IMR-90 (cell line): ENCODE data around the gene SH3BP5. TPM values are rescaled to one million over a fixed set of nuclear protein-coding genes. Genes with fewer than 3 reads are reported as not detected.

Experiments used
- ATAC-seq: fragments of 200-7000 bp; cut with Tn5 transposase; 2 replicates; pipeline ENCODE4 v1.9.1; 2020; ENCODE audit warnings: low read depth, mild to moderate bottlenecking, moderate library complexity
- BruUV-seq: library from RNA; stranded (reverse); fragments of 400-500 nt; replicated peaks from 2 replicates; lab custom pipeline; 2021; lab: Mats Ljungman, UMichigan
- CTCF ChIA-PET: fragments of 300-600 bp; formaldehyde crosslinking; extraction: SDS; loops from one replicate; lab custom pipeline; 2021; ENCODE audit warnings: antibody characterized with exemption; lab: Yijun Ruan, JAX
- POLR2A ChIA-PET: fragments of 300-600 bp; sonication (Branson Sonifier 250); formaldehyde crosslinking; loops from one replicate; lab custom pipeline; 2022; ENCODE audit warnings: antibody characterized with exemption; ENCODE audit not compliant: unreplicated experiment; lab: Charles Lee
- DNase-seq: peaks from one replicate; pipeline ENCODE4 v3.0.0; 2013
- H2AFZ ChIP-seq: replicated peaks from 2 replicates; pipeline ENCODE3; 2013; ENCODE audit warnings: low read length, mild to moderate bottlenecking; ENCODE audit not compliant: poor library complexity
- H2AK5ac ChIP-seq: 2 replicates; pipeline ENCODE4 v1.6.1; 2013; ENCODE audit warnings: low read depth, low read length, inconsistent platforms
- H2AK9ac ChIP-seq: replicated peaks from 2 replicates; pipeline ENCODE3; 2013; ENCODE audit warnings: mild to moderate bottlenecking, low read depth, low read length, moderate library complexity; ENCODE audit not compliant: poor library complexity
- H2BK120ac ChIP-seq: 2 replicates; pipeline ENCODE4 v1.6.1; 2013; ENCODE audit warnings: low read depth, low read length, inconsistent platforms
- H2BK15ac ChIP-seq: 3 replicates; pipeline ENCODE4 v1.6.1; 2013; ENCODE audit warnings: low read depth, low read length, inconsistent platforms
- H2BK20ac ChIP-seq: 2 replicates; pipeline ENCODE4 v1.6.1; 2013; ENCODE audit warnings: low read depth, mild to moderate bottlenecking, inconsistent platforms, low read length, moderate library complexity
- H2BK5ac ChIP-seq: 2 replicates; pipeline ENCODE4 v1.6.1; 2013; ENCODE audit warnings: mild to moderate bottlenecking, low read depth, low read length, inconsistent platforms; ENCODE audit not compliant: poor library complexity, severe bottlenecking
- H3K14ac ChIP-seq: replicated peaks from 2 replicates; pipeline ENCODE4 v1.6.1; 2013; ENCODE audit warnings: low read depth, low read length, inconsistent platforms
- H3K18ac ChIP-seq: 2 replicates; pipeline ENCODE4 v1.6.1; 2013; ENCODE audit warnings: low read depth, low read length, control low read depth
- H3K23ac ChIP-seq: 2 replicates; pipeline ENCODE4 v1.6.1; 2013; ENCODE audit warnings: low read depth, low read length, inconsistent platforms
- H3K27ac ChIP-seq: 2 replicates; pipeline ENCODE4 v1.5.1; 2013; ENCODE audit warnings: mild to moderate bottlenecking, control low read depth, low read length; ENCODE audit not compliant: insufficient read depth
- H3K27me3 ChIP-seq: 2 replicates; pipeline ENCODE4 v1.6.1; 2013; ENCODE audit warnings: low read length; ENCODE audit not compliant: control insufficient read depth, insufficient read depth
- H3K36me3 ChIP-seq: 2 replicates; pipeline ENCODE4 v1.6.1; 2013; ENCODE audit warnings: low read length, mixed read lengths; ENCODE audit not compliant: control insufficient read depth, insufficient read depth
- H3K4ac ChIP-seq: 2 replicates; pipeline ENCODE4 v1.6.1; 2013; ENCODE audit warnings: low read depth, low read length, inconsistent platforms
- H3K4me1 ChIP-seq: 2 replicates; pipeline ENCODE4 v1.6.1; 2013; ENCODE audit warnings: low read length, mixed read lengths; ENCODE audit not compliant: control insufficient read depth, insufficient read depth
- H3K4me2 ChIP-seq: 2 replicates; pipeline ENCODE4 v1.6.1; 2013; ENCODE audit warnings: low read depth, mild to moderate bottlenecking, control low read depth, low read length, moderate library complexity
- H3K4me3 ChIP-seq: 2 replicates; pipeline ENCODE4 v1.5.1; 2013; ENCODE audit warnings: low read depth, mild to moderate bottlenecking, control low read depth, low read length, moderate library complexity; ENCODE audit not compliant: insufficient read depth
- H3K56ac ChIP-seq: 2 replicates; pipeline ENCODE4 v1.6.1; 2013; ENCODE audit warnings: low read length, inconsistent platforms; ENCODE audit not compliant: insufficient read depth; ENCODE audit errors: extremely low read depth
- H3K79me1 ChIP-seq, 2 experiments: 2 replicates each; pipeline ENCODE4 v1.6.1; 2013; ENCODE audit warnings: low read length in 2 of 2, inconsistent platforms in 1 of 2, low read depth in 1 of 2
- H3K9ac ChIP-seq: 2 replicates; pipeline ENCODE4 v1.6.1; 2013; ENCODE audit warnings: low read depth, low read length, control low read depth
- H3K9me1 ChIP-seq: 2 replicates; pipeline ENCODE4 v1.6.1; 2013; ENCODE audit warnings: low read length, inconsistent platforms; ENCODE audit not compliant: insufficient read depth
- H3K9me3 ChIP-seq: 2 replicates; pipeline ENCODE4 v1.6.1; 2013; ENCODE audit warnings: low read length; ENCODE audit not compliant: control insufficient read depth, insufficient read depth
- H4K20me1 ChIP-seq: 2 replicates; pipeline ENCODE4 v1.6.1; 2013; ENCODE audit warnings: low read length, inconsistent platforms; ENCODE audit not compliant: insufficient read depth
- H4K5ac ChIP-seq: 2 replicates; pipeline ENCODE4 v1.6.1; 2013; ENCODE audit warnings: mild to moderate bottlenecking, low read depth, low read length, control low read depth
- H4K8ac ChIP-seq, 2 experiments: 2 replicates each; pipeline ENCODE4 v1.6.1; 2013; ENCODE audit warnings: low read depth in 2 of 2, low read length in 2 of 2, control low read depth in 1 of 2, inconsistent platforms in 1 of 2
- H4K91ac ChIP-seq: 2 replicates; pipeline ENCODE4 v1.6.1; 2013; ENCODE audit warnings: low read depth, low read length, inconsistent platforms; ENCODE audit not compliant: insufficient read depth
- CHD1 ChIP-seq: IDR thresholded peaks from 2 replicates; pipeline ENCODE4 v1.6.1; 2012; ENCODE audit warnings: low read depth, low read length, improper control_type of control experiment
- MAFK ChIP-seq: IDR thresholded peaks from 2 replicates; pipeline ENCODE4 v1.6.1; 2012; ENCODE audit warnings: low read depth, low read length, improper control_type of control experiment
- RFX5 ChIP-seq: IDR thresholded peaks from 2 replicates; pipeline ENCODE4 v1.8.0; 2012; ENCODE audit warnings: low read depth, mild to moderate bottlenecking, low read length, moderate library complexity
- WGBS, 2 experiments: methylation state at CpG; one replicate each; pipeline versions ENCODE4 v1.1.5 to v1.1.7; 2013; ENCODE audit warnings: missing lambda C conversion rate in 2 of 2; ENCODE audit not compliant: insufficient read length in 1 of 2; ENCODE audit errors: extremely low coverage in 2 of 2; 5-methylcytosine and 5-hydroxymethylcytosine counted together
- dilution Hi-C: fragments of 300-500 bp; cut with HindIII; formaldehyde crosslinking; loops from one replicate; pipeline ENCODE4 v1.14.3; 2018; ENCODE audit warnings: low sequenced_read_pairs; ENCODE audit not compliant: unreplicated experiment
- in situ Hi-C: fragments of 300-500 bp; cut with MboI; formaldehyde crosslinking; loops from 3 replicates; pipeline ENCODE4 v1.14.3; 2019; ENCODE audit warnings: low sequenced_read_pairs, inconsistent platforms, mixed read lengths
- intact Hi-C: fragments of 100-400 bp; cut with micrococcal nuclease; formaldehyde crosslinking; loops from 2 replicates; pipeline ENCODE4 v1.10.0; 2022
- polyA plus RNA-seq, 3 experiments: library from polyadenylated mRNA; depleted of rRNA; stranded (reverse); fragments of >200 nt; gene quantifications; 2 replicates each; pipeline ENCODE4 v1.2.3, GENCODE V29; 2012; ENCODE audit warnings: low replicate concordance in 1 of 3
- total RNA-seq: library from RNA; depleted of rRNA; stranded (reverse); fragments of >200 nt; gene quantifications from 2 replicates; pipeline ENCODE4 v1.2.3, GENCODE V29; 2012

Gene SH3BP5
- total and polyA plus RNA-seq, 2 of the 4 experiments (the other 2 are of a cell fraction): 14.0 to 23.5 TPM

- H3K79me1 ChIP-seq: no peaks in the 10 kb centered on the region; a peak in 1 of 4 replicates
- H2BK20ac ChIP-seq: no peak overlapping the region
- no peak overlapping the region for H2BK15ac ChIP-seq
- no CpG with 5 or more reads among the region's 6 CpGs for WGBS, 2 experiments
- H4K91ac ChIP-seq: 0 out of 2 replicates have a peak overlapping the region, but pooled peaks have one; percentile 20
- no peak overlapping the region for H3K23ac ChIP-seq
- peak; percentile 33 for ATAC-seq
- BruUV-seq: no TSS peak
- POLR2A ChIA-PET: interaction anchor here (0.6 kb wide), 1 partner anchor 11 kb away, joined by 9 read pairs; no protein-coding TSS in a partner anchor
- H2AFZ ChIP-seq: no peak overlapping the region
- H4K20me1 ChIP-seq: no peaks in the 10 kb centered on the region
- peak overlapping the region; percentile 12; the same call in 1 of the 2 replicates for H3K27ac ChIP-seq
- intact Hi-C loops (no loop called here), in situ Hi-C loops (no loop called here), dilution Hi-C loops (no loop called here)
- no peak overlapping the region for H2BK120ac ChIP-seq
- H2AK9ac ChIP-seq: no peak overlapping the region
- no peaks in the 10 kb centered on the region for H3K27me3 ChIP-seq
- H4K8ac ChIP-seq: no peak overlapping the region
- no peak overlapping the region for H3K14ac ChIP-seq
- peak overlapping the region; percentile 25; the same call in 1 of the 2 replicates for H3K18ac ChIP-seq
- CTCF ChIA-PET: no interaction called here
- TF ChIP-seq CHD1: no peak
- no peak for TF ChIP-seq MAFK
- TF ChIP-seq RFX5: no peak
- no peak overlapping the region for H3K9ac ChIP-seq
- H2BK5ac ChIP-seq: no peak overlapping the region
- peaks cover 10% of the 10 kb centered on the region for H3K4me1 ChIP-seq
- 0 out of 2 replicates have a peak overlapping the region, but pooled peaks have one; percentile 4 for H3K4ac ChIP-seq
- H4K5ac ChIP-seq: peak overlapping the region; percentile 7; the same call in 1 of the 2 replicates
- DNase-seq: no peak
- H3K36me3 ChIP-seq: no peaks in the 10 kb centered on the region
- no peak overlapping the region for H3K4me3 ChIP-seq
- H3K4me2 ChIP-seq: 0 out of 2 replicates have a peak overlapping the region, but pooled peaks have one; percentile 11
- no peak overlapping the region for H3K56ac ChIP-seq
- H3K9me3 ChIP-seq: no peaks in the 10 kb centered on the region
- no peak overlapping the region for H2AK5ac ChIP-seq
- peaks cover 3% of the 10 kb centered on the region; the same call in 1 of the 2 replicates for H3K9me1 ChIP-seq
Observed at GRCh38 chr3:15309662-15310335, 22.6 kb downstream of the SH3BP5 start.
